CD4-positive, alpha-beta T cell treated with Interleukin-4 for 1 hour (primary cell): ENCODE measurements around the gene NMU.
"Not testable (repeated sequence)": the region's sequence is repeated elsewhere in the genome, so short reads cannot be mapped to it uniquely, and the experiment has no call there.

Source experiments
- DNase-seq, 2 donors: peaks; one replicate each; pipeline ENCODE4 v3.0.0-alpha.2; 2020 to 2022

The NMU gene

GRCh38 chr4:55635741-55636655 lies at the start of gene NMU:
NMU (minus strand) TSS chr4:55636298; CDS start chr4:55636192, 106 bp downstream.
- peak; percentile 9 to 12 for DNase-seq

GRCh38 chr4:55684276-55684675 lies 48.2 kb upstream of the NMU start:
- no peak for DNase-seq

- DNase-seq = not testable (repeated sequence)
Observed at GRCh38 chr4:55682797-55683196, 46.7 kb upstream of the NMU start.

- no peak for DNase-seq
Observed at GRCh38 chr4:55682295-55682694, 46.2 kb upstream of the NMU start.

- DNase-seq = no peak
Observed at GRCh38 chr4:55681430-55681829, 45.3 kb upstream of the NMU start.

- no peak for DNase-seq
Observed at GRCh38 chr4:55675196-55675793, 39.2 kb upstream of the NMU start.

- no peak for DNase-seq
Observed at GRCh38 chr4:55673424-55673823, 37.3 kb upstream of the NMU start.

GRCh38 chr4:55671667-55672066 lies 35.6 kb upstream of the NMU start:
- DNase-seq = no peak

GRCh38 chr4:55670695-55671094 lies 34.6 kb upstream of the NMU start:
- no peak for DNase-seq

- DNase-seq = no peak
Observed at GRCh38 chr4:55668449-55668848, 32.4 kb upstream of the NMU start.

- DNase-seq = no peak
Observed at GRCh38 chr4:55666535-55666934, 30.4 kb upstream of the NMU start.

- no peak for DNase-seq
Observed at GRCh38 chr4:55663145-55663544, 27.0 kb upstream of the NMU start.

GRCh38 chr4:55661398-55662056 lies 25.4 kb upstream of the NMU start:
- no peak for DNase-seq

- no peak for DNase-seq
Observed at GRCh38 chr4:55658657-55659056, 22.6 kb upstream of the NMU start.

- no peak for DNase-seq
Observed at GRCh38 chr4:55654131-55654530, 18.0 kb upstream of the NMU start.

- DNase-seq = no peak
Observed at GRCh38 chr4:55650483-55650882, 14.4 kb upstream of the NMU start.

- DNase-seq = no peak
Observed at GRCh38 chr4:55637272-55637820, 1.2 kb upstream of the NMU start.

- DNase-seq = no peak
Observed at GRCh38 chr4:55636656-55636999, 530 bp upstream of the NMU start.

- DNase-seq = no peak
Observed at GRCh38 chr4:55635282-55635681, 816 bp downstream of the NMU start.

GRCh38 chr4:55634417-55635128 lies 1.5 kb downstream of the NMU start:
- no peak for DNase-seq

GRCh38 chr4:55633903-55634302 lies 2.2 kb downstream of the NMU start:
- no peak for DNase-seq

- no peak for DNase-seq
Observed at GRCh38 chr4:55625835-55626234, 10.3 kb downstream of the NMU start.

GRCh38 chr4:55624063-55624462 lies 12.0 kb downstream of the NMU start:
- DNase-seq = not testable (repeated sequence)
